Keratinocyte (primary cell): ENCODE measurements around the gene NRDE2. TPM values are rescaled to one million over a fixed set of nuclear protein-coding genes. Genes with fewer than 3 reads are reported as not detected.

Experiments
- DNase-seq: peaks from one replicate; pipeline ENCODE4 v3.0.0-alpha.2; 2011; ENCODE audit warnings: low read depth, missing footprints, low spot score
- FAIRE-seq: peaks from 2 replicates; lab custom pipeline; 2011; peaks lifted over from hg19 to GRCh38; lab: Jason Lieb, UNC
- H2AFZ ChIP-seq: 2 replicates; pipeline ENCODE4 v1.6.0; 2012; ENCODE audit warnings: low read length, control low read depth, inconsistent platforms; ENCODE audit not compliant: control insufficient read depth
- H3K27ac ChIP-seq: 2 replicates; pipeline ENCODE4 v1.5.1; 2011; ENCODE audit warnings: low read length; ENCODE audit not compliant: control insufficient read depth, insufficient read depth
- H3K27me3 ChIP-seq: 3 replicates; pipeline ENCODE4 v1.6.0; 2011; ENCODE audit warnings: low read length; ENCODE audit not compliant: control insufficient read depth, insufficient read depth; ENCODE audit errors: extremely low read depth
- H3K36me3 ChIP-seq, 2 experiments: 2 replicates in 1 of 2; 3 replicates in 1 of 2; pipeline ENCODE4 v1.5.1; 2011; ENCODE audit warnings: low read length in 2 of 2, mild to moderate bottlenecking in 1 of 2; ENCODE audit not compliant: control insufficient read depth in 2 of 2, insufficient read depth in 2 of 2; ENCODE audit errors: extremely low read depth in 1 of 2
- H3K4me1 ChIP-seq: 3 replicates; pipeline ENCODE4 v1.5.1; 2011; ENCODE audit warnings: low read length; ENCODE audit not compliant: control insufficient read depth, insufficient read depth; ENCODE audit errors: extremely low read depth
- H3K4me2 ChIP-seq: 3 replicates; pipeline ENCODE4 v1.6.0; 2011; ENCODE audit warnings: low read depth, low read length; ENCODE audit not compliant: control insufficient read depth, insufficient read depth; ENCODE audit errors: extremely low read depth
- H3K4me3 ChIP-seq, 3 experiments: fragments of 200-600 bp in 1 of 3; sonication (generic) in 1 of 3; 2 replicates in 2 of 3; 3 replicates in 1 of 3; pipeline ENCODE4 v1.5.1; 2011 to 2016; ENCODE audit warnings: low read length in 3 of 3, mild to moderate bottlenecking in 3 of 3, control low read depth in 2 of 3, inconsistent platforms in 1 of 3, low read depth in 1 of 3, mixed read lengths in 1 of 3, mixed run types in 1 of 3, moderate library complexity in 1 of 3; ENCODE audit not compliant: control insufficient read depth in 2 of 3, insufficient read depth in 2 of 3; ENCODE audit errors: extremely low read depth in 1 of 3
- H3K79me2 ChIP-seq: 2 replicates; pipeline ENCODE4 v1.6.0; 2012; ENCODE audit warnings: low read length; ENCODE audit not compliant: control insufficient read depth, insufficient read depth
- H3K9ac ChIP-seq: 3 replicates; pipeline ENCODE4 v1.6.0; 2011; ENCODE audit warnings: low read length; ENCODE audit not compliant: control insufficient read depth, insufficient read depth; ENCODE audit errors: extremely low read depth
- H3K9me1 ChIP-seq: 3 replicates; pipeline ENCODE4 v1.6.0; 2011; ENCODE audit warnings: low read length; ENCODE audit not compliant: control insufficient read depth, insufficient read depth; ENCODE audit errors: extremely low read depth
- H3K9me3 ChIP-seq: 2 replicates; pipeline ENCODE4 v1.5.1; 2012; ENCODE audit warnings: low read depth, low read length; ENCODE audit not compliant: control insufficient read depth
- H4K20me1 ChIP-seq: 3 replicates; pipeline ENCODE4 v1.6.0; 2011; ENCODE audit warnings: low read length; ENCODE audit not compliant: control insufficient read depth, insufficient read depth; ENCODE audit errors: extremely low read depth
- EZH2 ChIP-seq: IDR thresholded peaks from one replicate; pipeline ENCODE4 v1.6.1; 2012; ENCODE audit warnings: inconsistent platforms, mild to moderate bottlenecking, low read length, moderate library complexity
- dilution Hi-C: fragments of 300-500 bp; cut with MboI; formaldehyde crosslinking; loops from one replicate; pipeline ENCODE4 v1.7.0; 2020; ENCODE audit warnings: low sequenced_read_pairs; ENCODE audit not compliant: extremely low pct_ligation_motif_present
- polyA plus RNA-seq, 5 experiments: library from polyadenylated mRNA; depleted of rRNA in 3 of 5; stranded (reverse) in 3 of 5; stranded (forward) in 1 of 5; unstranded in 1 of 5; fragments of >200 nt; gene quantifications; 1 replicate in 1 of 5; 2 replicates in 3 of 5; 3 replicates in 1 of 5; pipeline versions ENCODE4 v1.2.1 to v1.2.3, GENCODE V29; 2011 to 2012; ENCODE audit warnings: missing spikeins in 2 of 5, low read depth in 1 of 5, low replicate concordance in 1 of 5
- TF ChIP-seq, protein P1 (sequence below), 3 experiments: IDR thresholded peaks in 1 of 3; conservative IDR thresholded peaks in 1 of 3; optimal IDR thresholded peaks in 1 of 3; 2 replicates in 2 of 3; 3 replicates in 1 of 3; pipeline versions ENCODE3 to v1.5.1; 2011; ENCODE audit warnings: low read length in 3 of 3, mild to moderate bottlenecking in 3 of 3, moderate library complexity in 2 of 3, control low read depth in 1 of 3, inconsistent platforms in 1 of 3; ENCODE audit not compliant: insufficient read depth in 2 of 3; ENCODE audit errors: extremely low read depth in 1 of 3

Gene NRDE2
- polyA plus RNA-seq, 1 donor (not counting 4 experiments of a cell fraction or from before 2014, with no cell fraction given), result 9.2 TPM

DNA sequence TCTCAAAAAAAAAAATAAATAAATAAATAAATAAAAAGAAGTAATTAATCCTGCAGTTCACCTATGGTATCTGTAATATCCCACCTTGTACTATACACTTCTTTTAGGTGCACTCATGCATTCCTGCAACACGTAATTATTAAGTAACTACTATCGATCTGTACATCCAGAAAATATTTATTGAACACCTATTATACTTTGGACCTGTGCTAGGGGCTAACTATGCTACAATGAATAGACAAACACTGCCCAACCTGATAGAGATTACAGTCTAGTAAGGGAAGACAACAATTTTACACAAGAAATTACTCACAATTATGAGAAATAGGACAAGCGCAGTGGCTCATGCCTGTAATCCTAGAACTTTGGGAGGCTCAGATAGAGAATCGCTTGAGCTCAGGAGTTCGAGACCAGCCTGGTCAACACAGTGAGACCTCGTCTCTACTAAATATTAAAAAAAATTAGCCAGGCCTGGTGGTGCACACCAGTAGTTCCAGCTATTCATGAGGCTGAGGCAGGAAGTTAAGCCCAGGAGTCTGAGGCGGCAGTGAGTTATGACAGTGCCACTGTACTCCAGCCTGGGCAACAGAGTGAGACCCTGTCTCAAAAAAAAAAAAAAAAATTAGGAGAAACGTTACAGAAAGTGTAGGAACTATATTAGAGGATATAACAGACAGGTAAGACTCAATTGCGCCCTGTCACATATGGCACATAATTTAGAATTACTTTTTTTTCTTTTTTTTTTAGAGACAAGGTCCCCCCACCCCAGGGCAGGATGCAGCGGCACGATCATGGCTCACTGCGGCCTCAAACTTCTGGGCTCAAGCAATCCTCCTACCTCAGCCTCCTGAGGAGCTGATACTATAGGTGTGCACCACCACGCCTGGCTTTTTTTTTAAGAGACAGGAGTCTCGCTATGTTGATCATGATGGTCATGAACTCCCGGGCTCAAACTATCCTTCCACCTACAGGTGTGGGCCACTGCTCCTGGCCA is 1.2 kb downstream of the NRDE2 start:
- Histone ChIP-seq H3K79me2 (peaks cover 28% of the 10 kb centered on the region), H3K4me2 (peak overlapping the region; percentile 82), H3K4me3 (peak overlapping the region; percentile 41 to 75 (median 54)), H3K9me3 (no peaks in the 10 kb centered on the region), H3K27me3 (no peaks in the 10 kb centered on the region), H4K20me1 (no peaks in the 10 kb centered on the region), H3K9ac (peak overlapping the region; percentile 73), H3K27ac (peak overlapping the region; percentile 59), H3K9me1 (no peaks in the 10 kb centered on the region), H2AFZ (no peak overlapping the region), H3K36me3 (no peaks in the 10 kb centered on the region), H3K4me1 (no peaks in the 10 kb centered on the region)
- no peak for DNase-seq
- TF ChIP-seq, protein P1, sequence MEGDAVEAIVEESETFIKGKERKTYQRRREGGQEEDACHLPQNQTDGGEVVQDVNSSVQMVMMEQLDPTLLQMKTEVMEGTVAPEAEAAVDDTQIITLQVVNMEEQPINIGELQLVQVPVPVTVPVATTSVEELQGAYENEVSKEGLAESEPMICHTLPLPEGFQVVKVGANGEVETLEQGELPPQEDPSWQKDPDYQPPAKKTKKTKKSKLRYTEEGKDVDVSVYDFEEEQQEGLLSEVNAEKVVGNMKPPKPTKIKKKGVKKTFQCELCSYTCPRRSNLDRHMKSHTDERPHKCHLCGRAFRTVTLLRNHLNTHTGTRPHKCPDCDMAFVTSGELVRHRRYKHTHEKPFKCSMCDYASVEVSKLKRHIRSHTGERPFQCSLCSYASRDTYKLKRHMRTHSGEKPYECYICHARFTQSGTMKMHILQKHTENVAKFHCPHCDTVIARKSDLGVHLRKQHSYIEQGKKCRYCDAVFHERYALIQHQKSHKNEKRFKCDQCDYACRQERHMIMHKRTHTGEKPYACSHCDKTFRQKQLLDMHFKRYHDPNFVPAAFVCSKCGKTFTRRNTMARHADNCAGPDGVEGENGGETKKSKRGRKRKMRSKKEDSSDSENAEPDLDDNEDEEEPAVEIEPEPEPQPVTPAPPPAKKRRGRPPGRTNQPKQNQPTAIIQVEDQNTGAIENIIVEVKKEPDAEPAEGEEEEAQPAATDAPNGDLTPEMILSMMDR (optimal IDR thresholded peaks at IDR 0.05 in 1 of 3, IDR thresholded peaks at IDR 0.05 in 1 of 3, conservative IDR thresholded peaks at IDR 0.05 in 1 of 3; ENCODE audit: extremely low read depth in 1 of 3, insufficient read depth in 2 of 3, low read length in 3 of 3), result no peak
- TF ChIP-seq EZH2, result no peak
- FAIRE-seq, result no peak
- dilution Hi-C loops, result no loop called here

- FAIRE-seq (no peak), DNase-seq (no peak)
- Histone ChIP-seq H3K9me3 (no peaks in the 10 kb centered on the region), H3K36me3 (no peaks in the 10 kb centered on the region), H4K20me1 (no peaks in the 10 kb centered on the region), H3K4me3 (no peak overlapping the region), H3K9ac (no peak overlapping the region), H3K9me1 (no peaks in the 10 kb centered on the region), H3K79me2 (peaks cover 8% of the 10 kb centered on the region), H2AFZ (no peak overlapping the region), H3K4me1 (no peaks in the 10 kb centered on the region), H3K27me3 (no peaks in the 10 kb centered on the region), H3K27ac (no peak overlapping the region), H3K4me2 (no peak overlapping the region)
- dilution Hi-C loops, result no loop called here
- no peak for TF ChIP-seq EZH2
- TF ChIP-seq, protein P1 (optimal IDR thresholded peaks at IDR 0.05 in 1 of 3, IDR thresholded peaks at IDR 0.05 in 1 of 3, conservative IDR thresholded peaks at IDR 0.05 in 1 of 3; ENCODE audit: extremely low read depth in 1 of 3, insufficient read depth in 2 of 3, low read length in 3 of 3), result no peak
Observed at GRCh38 chr14:90321891-90322290, 9.8 kb downstream of the NRDE2 start.
